ENCODE results near the gene VPS13D. TPM values are rescaled to one million over a fixed set of nuclear protein-coding genes. Genes with fewer than 3 reads are reported as not detected.
A peak's percentile ranks its signal among the peaks of the same experiment; 100 is the strongest.

VPS13D gene
- total and polyA plus RNA-seq, 9 donors = 19.8 to 59.3 (median 41.8) TPM

DNA sequence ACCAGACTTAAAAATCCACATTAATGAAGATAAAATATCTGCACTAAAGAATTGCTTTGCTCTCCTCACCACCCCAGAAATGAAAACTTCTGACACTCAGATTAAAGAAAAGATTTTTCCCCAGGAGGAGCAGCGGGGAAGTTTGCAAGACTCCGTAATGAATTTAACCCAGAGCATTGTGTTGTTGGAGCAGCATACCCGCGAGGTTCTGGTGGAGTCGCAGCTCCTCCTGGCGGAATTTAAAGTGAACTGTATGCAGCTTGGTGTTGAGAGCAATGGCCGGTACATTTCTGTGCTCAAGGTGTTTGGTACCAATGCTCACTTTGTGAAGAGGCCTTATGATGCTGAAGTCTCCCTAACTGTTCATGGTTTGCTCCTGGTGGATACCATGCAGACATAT is 46.4 kb downstream of the VPS13D start:
- Histone ChIP-seq H3K27me3 (no peaks in the 10 kb centered on the region), H3K27ac (no peak overlapping the region), H3K9me3 (no peaks in the 10 kb centered on the region), H3K4me1 (ENCODE audit: insufficient read depth) (no peaks in the 10 kb centered on the region), H3K4me3 (no peak overlapping the region), H3K36me3 (no peaks in the 10 kb centered on the region)
- intact Hi-C loops (cut with DNase I) = loop anchor here in 1 of 4 donors (10.0 kb wide), 1 partner anchor 129 kb away; no protein-coding TSS in a partner anchor
- WGBS, 3 donors = 64 to 73% (median 67%) methylated on average over 7 of the region's 7 CpGs
- DNase-seq = peak in 1 of 5 donors; percentile 29
- no peak for TF ChIP-seq EP300 (IDR thresholded peaks at IDR 0.05)
- TF ChIP-seq POLR2A (IDR thresholded peaks at IDR 0.05) = no peak
- no peak for TF ChIP-seq CTCF (IDR thresholded peaks at IDR 0.05)

DNA sequence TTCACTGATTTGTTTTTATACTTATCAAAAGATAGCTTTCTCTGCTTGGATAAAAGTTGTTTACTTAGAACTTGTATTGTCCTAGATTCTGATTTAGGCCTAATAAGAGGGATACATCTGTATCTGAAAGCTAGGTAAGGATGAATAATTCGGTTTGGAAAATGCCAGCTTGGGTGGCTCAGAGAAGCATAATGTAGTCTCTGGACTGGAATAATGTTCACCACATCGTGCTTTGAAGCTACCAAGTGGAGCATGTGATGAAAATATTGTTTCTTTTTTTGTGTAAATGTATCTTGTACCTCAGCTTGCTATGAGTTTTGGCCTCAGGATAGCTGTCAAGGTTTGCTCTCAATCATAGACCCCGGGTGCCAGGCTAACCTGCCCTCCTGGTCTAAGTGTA is 49.2 kb downstream of the VPS13D start:
- no peak for TF ChIP-seq CTCF (IDR thresholded peaks at IDR 0.05)
- Histone ChIP-seq H3K27me3 (no peaks in the 10 kb centered on the region), H3K4me3 (no peak overlapping the region), H3K27ac (no peak overlapping the region), H3K4me1 (ENCODE audit: insufficient read depth) (no peaks in the 10 kb centered on the region), H3K36me3 (no peaks in the 10 kb centered on the region), H3K9me3 (no peaks in the 10 kb centered on the region)
- intact Hi-C loops (cut with DNase I) = loop anchor here in 1 of 4 donors (10.0 kb wide), 1 partner anchor 126 kb away; no protein-coding TSS in a partner anchor
- WGBS, 3 donors = 85 to 88% (median 87%) methylated on average over 3 of the region's 3 CpGs
- no peak for DNase-seq

DNA sequence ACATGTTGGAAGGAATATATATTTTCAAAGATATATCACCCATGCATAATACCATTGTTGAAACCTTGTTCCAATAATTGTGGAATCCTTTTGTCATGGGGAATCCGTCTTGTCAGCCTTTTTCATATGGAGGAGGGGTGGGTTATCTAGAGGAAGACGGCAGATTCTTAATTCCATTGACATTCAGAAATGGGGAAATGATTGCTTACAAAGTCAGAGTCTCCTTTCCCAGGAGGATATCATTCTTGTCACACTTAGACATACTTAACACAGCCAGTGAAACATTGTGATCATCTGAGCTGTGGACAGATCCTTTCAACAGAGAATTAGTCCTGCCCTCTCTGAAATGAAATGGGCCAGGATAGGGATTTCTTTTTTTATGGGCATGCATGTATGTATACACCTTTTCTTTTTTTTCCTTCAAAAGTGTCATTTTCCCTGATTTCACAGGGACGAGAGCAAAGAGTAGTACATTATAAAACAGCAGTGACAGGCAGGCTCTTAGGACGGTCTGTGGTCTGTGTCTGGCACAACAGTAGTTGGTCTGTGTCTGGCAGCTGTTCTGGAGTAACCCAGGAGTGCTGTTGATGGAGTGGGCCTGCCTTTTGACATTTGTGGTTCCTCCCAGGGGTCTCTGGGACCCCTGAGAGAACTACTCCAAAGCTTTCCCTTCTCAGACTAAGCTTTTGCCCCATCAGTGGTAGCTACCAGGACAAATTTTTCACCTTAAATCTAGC is 50.1 kb downstream of the VPS13D start:
- TF ChIP-seq POLR2A (IDR thresholded peaks at IDR 0.05) = no peak
- TF ChIP-seq CTCF (IDR thresholded peaks at IDR 0.05) = no peak
- TF ChIP-seq EP300 (IDR thresholded peaks at IDR 0.05) = no peak
- intact Hi-C loops (cut with DNase I) = loop anchor here in 1 of 4 donors (10.0 kb wide), 1 partner anchor 125 kb away; no protein-coding TSS in a partner anchor

GRCh38 chr1:12282142-12282541 is 52.3 kb downstream of the VPS13D start:
- no peak for DNase-seq
- Histone ChIP-seq H3K27ac (no peak overlapping the region), H3K4me1 (ENCODE audit: insufficient read depth) (no peaks in the 10 kb centered on the region), H3K4me3 (no peak overlapping the region), H3K27me3 (no peaks in the 10 kb centered on the region), H3K36me3 (no peaks in the 10 kb centered on the region), H3K9me3 (no peaks in the 10 kb centered on the region)
- TF ChIP-seq POLR2A (IDR thresholded peaks at IDR 0.05) (no peak), CTCF (IDR thresholded peaks at IDR 0.05) (no peak), EP300 (IDR thresholded peaks at IDR 0.05) (no peak)
- WGBS, 3 donors = 83 to 91% (median 84%) methylated on average over 3 of the region's 3 CpGs
- intact Hi-C loops (cut with DNase I) = no loop called here

More for the DNA sequence above, 50.1 kb downstream of the VPS13D start:
- H3K27me3 ChIP-seq = no peaks in the 10 kb centered on the region
- no peaks in the 10 kb centered on the region for H3K4me1 ChIP-seq (ENCODE audit: insufficient read depth)
- no peak overlapping the region for H3K27ac ChIP-seq
- WGBS, 3 donors = 87 to 93% (median 92%) methylated on average over 4 of the region's 4 CpGs
- DNase-seq = no peak
- no peaks in the 10 kb centered on the region for H3K36me3 ChIP-seq
- no peak overlapping the region for H3K4me3 ChIP-seq
- no peaks in the 10 kb centered on the region for H3K9me3 ChIP-seq

All from ovary (tissue), 9 donors.